Smooth muscle cell (in vitro differentiated cells): Measurements from ENCODE around the gene TOR1AIP1. TPM values are rescaled to one million over a fixed set of nuclear protein-coding genes. Genes with fewer than 3 reads are reported as not detected.

Experiments used
- DNase-seq: peaks from one replicate; lab custom pipeline; 2025; ENCODE audit not compliant: unreplicated experiment; lab: John Stamatoyannopoulos, UW
- H2AFZ ChIP-seq: fragments of 200-600 bp; sonication (generic); 2 replicates; pipeline ENCODE4 v1.6.0; 2016; ENCODE audit warnings: antibody characterized with exemption, low read depth, mild to moderate bottlenecking
- H3F3A ChIP-seq: fragments of 200-600 bp; sonication (generic); 2 replicates; pipeline ENCODE4 v1.6.0; 2017; ENCODE audit warnings: antibody characterized with exemption, low read depth
- H3K27ac ChIP-seq: fragments of 200-600 bp; sonication (generic); 2 replicates; pipeline ENCODE4 v1.5.1; 2016; ENCODE audit warnings: low read depth, mild to moderate bottlenecking
- H3K27me3 ChIP-seq: fragments of 200-600 bp; sonication (generic); 2 replicates; pipeline ENCODE4 v1.6.1; 2016; ENCODE audit warnings: low read depth, mild to moderate bottlenecking
- H3K36me3 ChIP-seq: fragments of 200-600 bp; sonication (generic); 2 replicates; pipeline ENCODE4 v1.5.1; 2016; ENCODE audit warnings: low read depth
- H3K4me1 ChIP-seq: fragments of 200-600 bp; sonication (generic); 2 replicates; pipeline ENCODE4 v1.5.1; 2016; ENCODE audit warnings: low read depth
- H3K4me2 ChIP-seq: fragments of 200-600 bp; sonication (generic); 2 replicates; pipeline ENCODE4 v1.6.0; 2016; ENCODE audit warnings: mild to moderate bottlenecking
- H3K4me3 ChIP-seq: fragments of 200-600 bp; sonication (generic); 2 replicates; pipeline ENCODE4 v1.5.1; 2016; ENCODE audit warnings: mild to moderate bottlenecking
- H3K79me2 ChIP-seq: fragments of 200-600 bp; sonication (generic); 2 replicates; pipeline ENCODE4 v1.6.0; 2016; ENCODE audit warnings: low read depth, mild to moderate bottlenecking
- H3K9ac ChIP-seq: fragments of 200-600 bp; sonication (generic); 2 replicates; pipeline ENCODE4 v1.6.0; 2016; ENCODE audit warnings: low read depth
- H3K9me3 ChIP-seq: fragments of 200-600 bp; sonication (generic); replicated peaks from 2 replicates; pipeline ENCODE4 v1.5.1; 2016; ENCODE audit warnings: low read depth
- H4K20me1 ChIP-seq: fragments of 200-600 bp; sonication (generic); 2 replicates; pipeline ENCODE4 v1.6.0; 2016; ENCODE audit warnings: low read depth
- CTCF ChIP-seq: fragments of 200-600 bp; sonication (generic); IDR thresholded peaks from 2 replicates; pipeline ENCODE4 v1.5.1; 2017; ENCODE audit warnings: borderline replicate concordance, mild to moderate bottlenecking, antibody characterized with exemption; ENCODE audit not compliant: insufficient read depth, poor library complexity, severe bottlenecking
- WGBS: methylation state at CpG from one replicate; pipeline ENCODE4 v1.1.7; 2016; ENCODE audit warnings: low lambda C conversion rate; 5-methylcytosine and 5-hydroxymethylcytosine counted together
- polyA plus RNA-seq: library from polyadenylated mRNA; unstranded; fragments of >200 nt; fragmentation: Nextera tagmentation; extraction: Ambion mirVana; gene quantifications from 2 replicates; pipeline ENCODE4 v1.2.1, GENCODE V29; 2016
- total RNA-seq: library from RNA; depleted of rRNA; stranded (reverse); fragments of >200 nt; gene quantifications from 2 replicates; pipeline ENCODE4 v1.2.3, GENCODE V29; 2014

TOR1AIP1 gene
- total and polyA plus RNA-seq, 2 experiments from 2014 or later: 25.8 to 36.5 TPM

DNA sequence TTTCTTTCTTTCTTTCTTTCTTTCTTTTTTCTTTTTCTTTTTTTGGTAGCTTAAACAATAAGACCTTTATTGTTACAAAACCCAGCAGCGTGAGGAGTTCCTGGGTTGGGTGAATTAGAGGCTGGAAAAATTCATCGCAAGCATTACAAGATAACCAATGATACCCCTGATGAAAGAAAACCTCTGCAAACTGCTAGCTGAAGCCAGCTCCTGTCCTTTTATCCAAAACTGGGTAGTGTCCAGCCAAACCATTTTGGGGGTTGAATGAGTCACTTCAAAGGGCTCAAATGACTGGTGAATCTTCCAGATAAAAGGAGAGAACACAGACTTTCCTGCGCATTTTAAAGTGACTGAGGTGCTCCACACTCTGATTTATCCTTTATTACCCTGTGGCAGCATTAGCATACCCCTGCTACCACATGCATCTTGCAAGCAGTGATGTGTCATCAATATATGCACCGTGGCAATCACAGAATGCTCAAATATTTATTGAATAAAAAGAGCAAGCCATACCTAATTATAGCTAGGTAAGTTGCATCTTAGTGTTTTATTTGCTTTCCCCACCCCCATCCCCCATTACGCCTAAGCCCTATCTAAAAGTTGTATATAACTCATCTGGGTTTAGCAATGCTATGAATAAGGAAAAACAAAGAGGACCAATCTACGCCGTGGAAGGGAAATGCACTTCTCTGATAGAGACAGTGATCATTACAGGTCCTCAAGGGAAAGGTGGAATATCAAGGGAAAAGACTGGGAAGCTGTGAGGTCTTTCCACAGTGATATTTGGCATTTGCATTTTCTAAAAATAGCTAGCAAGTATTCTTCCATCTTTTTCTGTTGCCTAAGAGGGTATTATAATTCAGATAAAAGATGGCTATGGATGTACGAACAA, 40.1 kb downstream of the TOR1AIP1 start:
- H3F3A ChIP-seq: no peaks in the 10 kb centered on the region
- 72% methylated on average over 8 of the region's 8 CpGs for WGBS
- no peaks in the 10 kb centered on the region for H3K9me3 ChIP-seq
- H3K36me3 ChIP-seq: peaks cover 16% of the 10 kb centered on the region
- no peak for DNase-seq
- H3K79me2 ChIP-seq: no peaks in the 10 kb centered on the region
- no peak overlapping the region for H2AFZ ChIP-seq
- no peak overlapping the region for H3K4me3 ChIP-seq
- no peak for TF ChIP-seq CTCF
- peaks cover 13% of the 10 kb centered on the region for H3K4me1 ChIP-seq
- H3K4me2 ChIP-seq: no peak overlapping the region
- H3K9ac ChIP-seq: no peak overlapping the region
- H3K27ac ChIP-seq: no peak overlapping the region
- no peaks in the 10 kb centered on the region for H4K20me1 ChIP-seq
- no peaks in the 10 kb centered on the region for H3K27me3 ChIP-seq

- Histone ChIP-seq H3F3A (no peaks in the 10 kb centered on the region), H3K4me2 (no peak overlapping the region), H3K27ac (no peak overlapping the region), H2AFZ (no peak overlapping the region), H3K4me3 (no peak overlapping the region), H3K79me2 (no peaks in the 10 kb centered on the region), H3K4me1 (peaks cover 13% of the 10 kb centered on the region), H4K20me1 (no peaks in the 10 kb centered on the region), H3K9ac (no peak overlapping the region), H3K36me3 (peaks cover 13% of the 10 kb centered on the region), H3K9me3 (no peaks in the 10 kb centered on the region), H3K27me3 (no peaks in the 10 kb centered on the region)
- no peak for DNase-seq
- no peak for TF ChIP-seq CTCF
Measured at GRCh38 chr1:179923029-179923428, 40.9 kb downstream of the TOR1AIP1 start.

GRCh38 chr1:179924268-179924667, 42.2 kb downstream of the TOR1AIP1 start:
- no peak overlapping the region for H3K27ac ChIP-seq
- no peak for TF ChIP-seq CTCF
- no peaks in the 10 kb centered on the region for H3K27me3 ChIP-seq
- DNase-seq: no peak
- peaks cover 3% of the 10 kb centered on the region for H3K36me3 ChIP-seq
- no peaks in the 10 kb centered on the region for H4K20me1 ChIP-seq
- no peaks in the 10 kb centered on the region for H3K79me2 ChIP-seq
- 100% methylated on average over 1 of the region's 1 CpG for WGBS
- no peak overlapping the region for H3K4me3 ChIP-seq
- peaks cover 13% of the 10 kb centered on the region for H3K4me1 ChIP-seq
- H3F3A ChIP-seq: no peaks in the 10 kb centered on the region
- H2AFZ ChIP-seq: no peak overlapping the region
- no peak overlapping the region for H3K4me2 ChIP-seq
- H3K9me3 ChIP-seq: no peaks in the 10 kb centered on the region
- no peak overlapping the region for H3K9ac ChIP-seq

DNA sequence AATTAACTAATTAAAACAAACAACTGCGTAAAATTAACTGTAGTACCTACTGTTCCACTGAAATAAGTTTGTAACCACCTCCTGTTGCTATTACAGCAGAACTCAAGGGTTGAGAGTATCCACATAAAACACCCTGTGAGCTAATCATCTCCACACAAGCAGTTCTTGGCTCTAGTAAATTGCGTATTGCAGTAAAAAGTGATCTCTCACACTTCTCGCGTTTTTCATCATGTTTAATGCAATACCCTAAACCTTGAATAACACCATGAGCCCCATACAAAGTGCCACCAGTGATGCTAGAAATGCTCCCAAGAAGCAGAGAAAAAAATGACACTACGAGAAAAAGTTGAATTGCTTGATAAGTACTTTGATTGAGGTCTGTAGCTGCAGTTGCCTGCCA, 43.2 kb downstream of the TOR1AIP1 start:
- no peak overlapping the region for H3K27ac ChIP-seq
- no peak for TF ChIP-seq CTCF

More for the DNA sequence above, 43.2 kb downstream of the TOR1AIP1 start:
- Histone ChIP-seq H3K79me2 (no peaks in the 10 kb centered on the region), H3K9ac (no peak overlapping the region), H3K4me1 (peaks cover 14% of the 10 kb centered on the region), H3F3A (no peaks in the 10 kb centered on the region), H4K20me1 (no peaks in the 10 kb centered on the region), H3K27me3 (no peaks in the 10 kb centered on the region), H3K4me3 (no peak overlapping the region), H2AFZ (no peak overlapping the region), H3K4me2 (no peak overlapping the region), H3K36me3 (no peaks in the 10 kb centered on the region), H3K9me3 (no peaks in the 10 kb centered on the region)
- DNase-seq: no peak
- WGBS: 91% methylated on average over 5 of the region's 5 CpGs
